HEK293 (cell line): ENCODE measurements around the gene FUT3.

ENCODE experiments used
- GLIS2 ChIP-seq: fragments of 450-650 bp; formaldehyde crosslinking; IDR thresholded peaks from 2 replicates; pipeline ENCODE4 v1.5.1; 2016; ENCODE audit warnings: missing biosample characterization, missing genetic modification characterization
- IKZF3 ChIP-seq: fragments of 450-650 bp; IDR thresholded peaks from 2 replicates; pipeline ENCODE4 v1.5.0; 2018; ENCODE audit warnings: missing biosample characterization, mild to moderate bottlenecking, missing genetic modification characterization, moderate library complexity
- MEIS1 ChIP-seq: sonication (generic); formaldehyde crosslinking; IDR thresholded peaks from 2 replicates; pipeline ENCODE4 v1.8.1; 2022; ENCODE audit warnings: missing genetic modification reagents, mild to moderate bottlenecking, borderline replicate concordance
- OSR2 ChIP-seq: fragments of 450-650 bp; formaldehyde crosslinking; IDR thresholded peaks from 2 replicates; pipeline ENCODE4 v1.5.1; 2016; ENCODE audit warnings: missing biosample characterization, missing genetic modification characterization
- SP7 ChIP-seq: fragments of 450-650 bp; formaldehyde crosslinking; IDR thresholded peaks from 2 replicates; pipeline ENCODE4 v1.5.1; 2016; ENCODE audit warnings: missing biosample characterization, missing genetic modification characterization
- ZBTB8A ChIP-seq: fragments of 450-650 bp; formaldehyde crosslinking; IDR thresholded peaks from 2 replicates; pipeline ENCODE4 v1.5.1; 2016; ENCODE audit warnings: missing biosample characterization, missing genetic modification characterization
- ZFHX2 ChIP-seq: fragments of 450-650 bp; formaldehyde crosslinking; conservative IDR thresholded peaks from 2 replicates; pipeline ENCODE4 v1.5.1; 2016; ENCODE audit warnings: missing biosample characterization, missing genetic modification characterization
- ZIC2 ChIP-seq: fragments of 450-650 bp; formaldehyde crosslinking; IDR thresholded peaks from 2 replicates; pipeline ENCODE4 v1.5.1; 2016; ENCODE audit warnings: missing biosample characterization, missing genetic modification characterization
- ZNF19 ChIP-seq: fragments of 450-650 bp; formaldehyde crosslinking; IDR thresholded peaks from 2 replicates; pipeline ENCODE4; 2016; ENCODE audit warnings: missing biosample characterization, missing genetic modification characterization, low read depth
- ZNF223 ChIP-seq: fragments of 450-650 bp; formaldehyde crosslinking; IDR thresholded peaks from 2 replicates; pipeline ENCODE4 v1.5.1; 2016; ENCODE audit warnings: missing biosample characterization, missing genetic modification characterization
- ZNF335 ChIP-seq: fragments of 450-650 bp; formaldehyde crosslinking; conservative IDR thresholded peaks from 2 replicates; pipeline ENCODE4 v1.5.1; 2016; ENCODE audit warnings: missing biosample characterization, missing genetic modification characterization
- ZNF341 ChIP-seq: fragments of 450-650 bp; formaldehyde crosslinking; IDR thresholded peaks from 2 replicates; pipeline ENCODE4; 2016; ENCODE audit warnings: low read depth, missing biosample characterization, missing genetic modification characterization
- ZNF366 ChIP-seq: fragments of 450-650 bp; formaldehyde crosslinking; conservative IDR thresholded peaks from 2 replicates; pipeline ENCODE4 v1.5.1; 2016; ENCODE audit warnings: missing biosample characterization, missing genetic modification characterization
- ZNF394 ChIP-seq: fragments of 450-650 bp; formaldehyde crosslinking; IDR thresholded peaks from 2 replicates; pipeline ENCODE4 v1.5.1; 2016; ENCODE audit warnings: missing biosample characterization, missing genetic modification characterization, mild to moderate bottlenecking, moderate library complexity, borderline replicate concordance
- ZNF521 ChIP-seq: fragments of 450-650 bp; formaldehyde crosslinking; IDR thresholded peaks from 2 replicates; pipeline ENCODE4 v1.5.1; 2017; ENCODE audit warnings: missing biosample characterization, mild to moderate bottlenecking, missing genetic modification characterization
- ZNF544 ChIP-seq: fragments of 450-650 bp; formaldehyde crosslinking; IDR thresholded peaks from 2 replicates; pipeline ENCODE4 v1.5.0; 2017; ENCODE audit warnings: missing biosample characterization, missing genetic modification characterization
- ZNF596 ChIP-seq: fragments of 450-650 bp; IDR thresholded peaks from 2 replicates; pipeline ENCODE4 v1.5.0; 2018; ENCODE audit warnings: missing biosample characterization, mild to moderate bottlenecking, missing genetic modification characterization, moderate library complexity
- ZNF623 ChIP-seq: fragments of 450-650 bp; formaldehyde crosslinking; IDR thresholded peaks from 2 replicates; pipeline ENCODE4 v1.5.1; 2016; ENCODE audit warnings: missing biosample characterization, missing genetic modification characterization
- ZNF701 ChIP-seq: fragments of 450-650 bp; formaldehyde crosslinking; IDR thresholded peaks from 2 replicates; pipeline ENCODE4 v1.5.1; 2016; ENCODE audit warnings: missing biosample characterization, missing genetic modification characterization
- ZNF768 ChIP-seq: fragments of 450-650 bp; formaldehyde crosslinking; IDR thresholded peaks from 2 replicates; pipeline ENCODE4 v1.5.1; 2018; ENCODE audit warnings: missing biosample characterization, mild to moderate bottlenecking, missing genetic modification characterization
- ZNF777 ChIP-seq: fragments of 450-650 bp; formaldehyde crosslinking; IDR thresholded peaks from 2 replicates; pipeline ENCODE4 v1.5.1; 2017; ENCODE audit warnings: missing biosample characterization, missing genetic modification characterization, borderline replicate concordance
- ZNF791 ChIP-seq: fragments of 450-650 bp; formaldehyde crosslinking; IDR thresholded peaks from 2 replicates; pipeline ENCODE4 v1.5.1; 2016; ENCODE audit warnings: missing biosample characterization, missing genetic modification characterization
- TF ChIP-seq, protein P1 (sequence below): fragments of 450-650 bp; formaldehyde crosslinking; IDR thresholded peaks from 2 replicates; pipeline ENCODE4 v1.5.1; 2016; ENCODE audit warnings: missing biosample characterization, missing genetic modification characterization
- TF ChIP-seq, protein P2 (sequence below): fragments of 450-650 bp; formaldehyde crosslinking; IDR thresholded peaks from 2 replicates; pipeline ENCODE4 v1.5.1; 2016; ENCODE audit warnings: missing biosample characterization, missing genetic modification characterization
- TF ChIP-seq, protein P3 (sequence below): fragments of 450-650 bp; formaldehyde crosslinking; IDR thresholded peaks from 2 replicates; pipeline ENCODE4 v1.5.1; 2016; ENCODE audit warnings: missing biosample characterization, missing genetic modification characterization, borderline replicate concordance
- TF ChIP-seq, protein P4 (sequence below): fragments of 450-650 bp; formaldehyde crosslinking; IDR thresholded peaks from 2 replicates; pipeline ENCODE4 v1.5.1; 2016; ENCODE audit warnings: missing biosample characterization, missing genetic modification characterization
- TF ChIP-seq, protein P5 (sequence below): fragments of 450-650 bp; formaldehyde crosslinking; IDR thresholded peaks from 2 replicates; pipeline ENCODE4 v1.5.1; 2017; ENCODE audit warnings: missing biosample characterization, missing genetic modification characterization
- TF ChIP-seq, protein P6 (sequence below): fragments of 450-650 bp; IDR thresholded peaks from 2 replicates; pipeline ENCODE4 v1.5.1; 2018; ENCODE audit warnings: missing biosample characterization, mild to moderate bottlenecking, missing genetic modification characterization

The FUT3 gene

DNA sequence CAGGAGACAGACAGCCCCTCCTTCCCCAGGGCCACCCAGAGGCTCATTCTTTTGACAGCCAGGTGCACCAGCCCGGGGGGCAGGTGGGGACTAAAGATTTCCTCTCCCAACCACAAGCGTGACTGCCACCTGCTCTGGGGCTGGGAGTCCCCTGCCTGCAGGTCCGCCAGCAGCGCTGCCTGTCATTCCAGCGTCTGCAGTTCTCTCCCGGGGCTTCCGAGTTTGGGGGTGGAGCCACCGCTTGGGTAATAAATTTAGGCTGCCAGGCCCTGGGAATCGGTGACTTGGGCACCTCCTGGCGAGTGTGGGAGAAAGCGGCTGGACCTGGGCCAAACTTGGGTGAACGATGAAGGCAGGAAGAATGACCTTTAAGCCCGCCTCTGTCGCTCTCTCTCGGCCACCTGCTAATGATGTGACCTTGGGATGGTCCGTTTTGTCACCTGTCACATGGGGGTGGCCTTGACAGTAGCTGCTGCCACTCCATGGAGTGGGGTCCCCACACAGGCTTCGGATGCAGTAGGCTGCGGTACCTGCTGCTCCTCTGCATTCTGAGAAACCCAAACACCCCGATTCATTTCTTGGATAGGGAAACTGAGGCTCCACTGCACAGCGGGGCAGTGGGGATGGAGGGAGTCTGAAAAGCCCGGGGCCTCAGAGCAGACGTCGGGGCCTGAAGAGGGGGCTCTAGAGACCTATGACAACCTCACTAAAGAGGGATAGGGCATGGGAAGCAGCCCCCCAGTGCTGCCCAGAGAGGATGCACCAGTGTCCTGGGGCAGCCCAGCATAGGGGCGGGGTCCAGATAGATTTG, 24.5 kb downstream of the FUT3 start (continued):
- no peak for TF ChIP-seq ZNF777 (tag by site-specific recombination)
- TF ChIP-seq, protein P1, sequence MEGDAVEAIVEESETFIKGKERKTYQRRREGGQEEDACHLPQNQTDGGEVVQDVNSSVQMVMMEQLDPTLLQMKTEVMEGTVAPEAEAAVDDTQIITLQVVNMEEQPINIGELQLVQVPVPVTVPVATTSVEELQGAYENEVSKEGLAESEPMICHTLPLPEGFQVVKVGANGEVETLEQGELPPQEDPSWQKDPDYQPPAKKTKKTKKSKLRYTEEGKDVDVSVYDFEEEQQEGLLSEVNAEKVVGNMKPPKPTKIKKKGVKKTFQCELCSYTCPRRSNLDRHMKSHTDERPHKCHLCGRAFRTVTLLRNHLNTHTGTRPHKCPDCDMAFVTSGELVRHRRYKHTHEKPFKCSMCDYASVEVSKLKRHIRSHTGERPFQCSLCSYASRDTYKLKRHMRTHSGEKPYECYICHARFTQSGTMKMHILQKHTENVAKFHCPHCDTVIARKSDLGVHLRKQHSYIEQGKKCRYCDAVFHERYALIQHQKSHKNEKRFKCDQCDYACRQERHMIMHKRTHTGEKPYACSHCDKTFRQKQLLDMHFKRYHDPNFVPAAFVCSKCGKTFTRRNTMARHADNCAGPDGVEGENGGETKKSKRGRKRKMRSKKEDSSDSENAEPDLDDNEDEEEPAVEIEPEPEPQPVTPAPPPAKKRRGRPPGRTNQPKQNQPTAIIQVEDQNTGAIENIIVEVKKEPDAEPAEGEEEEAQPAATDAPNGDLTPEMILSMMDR (tag by site-specific recombination) = peak; percentile 80
- TF ChIP-seq ZNF623 = peak; percentile 28; the same call in 1 of the 2 replicates
- TF ChIP-seq, protein P2, sequence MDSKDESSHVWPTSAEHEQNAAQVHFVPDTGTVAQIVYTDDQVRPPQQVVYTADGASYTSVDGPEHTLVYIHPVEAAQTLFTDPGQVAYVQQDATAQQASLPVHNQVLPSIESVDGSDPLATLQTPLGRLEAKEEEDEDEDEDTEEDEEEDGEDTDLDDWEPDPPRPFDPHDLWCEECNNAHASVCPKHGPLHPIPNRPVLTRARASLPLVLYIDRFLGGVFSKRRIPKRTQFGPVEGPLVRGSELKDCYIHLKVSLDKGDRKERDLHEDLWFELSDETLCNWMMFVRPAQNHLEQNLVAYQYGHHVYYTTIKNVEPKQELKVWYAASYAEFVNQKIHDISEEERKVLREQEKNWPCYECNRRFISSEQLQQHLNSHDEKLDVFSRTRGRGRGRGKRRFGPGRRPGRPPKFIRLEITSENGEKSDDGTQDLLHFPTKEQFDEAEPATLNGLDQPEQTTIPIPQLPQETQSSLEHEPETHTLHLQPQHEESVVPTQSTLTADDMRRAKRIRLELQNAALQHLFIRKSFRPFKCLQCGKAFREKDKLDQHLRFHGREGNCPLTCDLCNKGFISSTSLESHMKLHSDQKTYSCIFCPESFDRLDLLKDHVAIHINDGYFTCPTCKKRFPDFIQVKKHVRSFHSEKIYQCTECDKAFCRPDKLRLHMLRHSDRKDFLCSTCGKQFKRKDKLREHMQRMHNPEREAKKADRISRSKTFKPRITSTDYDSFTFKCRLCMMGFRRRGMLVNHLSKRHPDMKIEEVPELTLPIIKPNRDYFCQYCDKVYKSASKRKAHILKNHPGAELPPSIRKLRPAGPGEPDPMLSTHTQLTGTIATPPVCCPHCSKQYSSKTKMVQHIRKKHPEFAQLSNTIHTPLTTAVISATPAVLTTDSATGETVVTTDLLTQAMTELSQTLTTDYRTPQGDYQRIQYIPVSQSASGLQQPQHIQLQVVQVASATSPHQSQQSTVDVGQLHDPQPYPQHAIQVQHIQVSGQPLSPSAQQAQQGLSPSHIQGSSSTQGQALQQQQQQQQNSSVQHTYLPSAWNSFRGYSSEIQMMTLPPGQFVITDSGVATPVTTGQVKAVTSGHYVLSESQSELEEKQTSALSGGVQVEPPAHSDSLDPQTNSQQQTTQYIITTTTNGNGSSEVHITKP (tag by site-specific recombination) = peak; percentile 66
- TF ChIP-seq, protein P3, sequence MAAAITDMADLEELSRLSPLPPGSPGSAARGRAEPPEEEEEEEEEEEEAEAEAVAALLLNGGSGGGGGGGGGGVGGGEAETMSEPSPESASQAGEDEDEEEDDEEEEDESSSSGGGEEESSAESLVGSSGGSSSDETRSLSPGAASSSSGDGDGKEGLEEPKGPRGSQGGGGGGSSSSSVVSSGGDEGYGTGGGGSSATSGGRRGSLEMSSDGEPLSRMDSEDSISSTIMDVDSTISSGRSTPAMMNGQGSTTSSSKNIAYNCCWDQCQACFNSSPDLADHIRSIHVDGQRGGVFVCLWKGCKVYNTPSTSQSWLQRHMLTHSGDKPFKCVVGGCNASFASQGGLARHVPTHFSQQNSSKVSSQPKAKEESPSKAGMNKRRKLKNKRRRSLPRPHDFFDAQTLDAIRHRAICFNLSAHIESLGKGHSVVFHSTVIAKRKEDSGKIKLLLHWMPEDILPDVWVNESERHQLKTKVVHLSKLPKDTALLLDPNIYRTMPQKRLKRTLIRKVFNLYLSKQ = no peak
- TF ChIP-seq ZNF701 (tag by site-specific recombination) = no peak
- TF ChIP-seq MEIS1 (CRISPR knock-in tag) = peak; percentile 88; the same call in 1 of the 2 replicates
- TF ChIP-seq ZNF768 (tag by site-specific recombination) = no peak
- TF ChIP-seq ZNF544 (tag by site-specific recombination) = no peak
- peak; percentile 31; the same call in 1 of the 2 replicates for TF ChIP-seq ZBTB8A
- TF ChIP-seq, protein P4, sequence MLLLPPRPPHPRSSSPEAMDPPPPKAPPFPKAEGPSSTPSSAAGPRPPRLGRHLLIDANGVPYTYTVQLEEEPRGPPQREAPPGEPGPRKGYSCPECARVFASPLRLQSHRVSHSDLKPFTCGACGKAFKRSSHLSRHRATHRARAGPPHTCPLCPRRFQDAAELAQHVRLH (tag by site-specific recombination) = no peak
- 0 out of 2 replicates have a peak, but pooled peaks have one; percentile 22 for TF ChIP-seq ZFHX2
- peak; percentile 70 for TF ChIP-seq GLIS2 (tag by site-specific recombination)
- peak; percentile 70 for TF ChIP-seq ZNF335 (tag by site-specific recombination)
- TF ChIP-seq ZNF394 (tag by site-specific recombination) = no peak
- no peak for TF ChIP-seq ZNF223 (tag by site-specific recombination)
- TF ChIP-seq, protein P5, sequence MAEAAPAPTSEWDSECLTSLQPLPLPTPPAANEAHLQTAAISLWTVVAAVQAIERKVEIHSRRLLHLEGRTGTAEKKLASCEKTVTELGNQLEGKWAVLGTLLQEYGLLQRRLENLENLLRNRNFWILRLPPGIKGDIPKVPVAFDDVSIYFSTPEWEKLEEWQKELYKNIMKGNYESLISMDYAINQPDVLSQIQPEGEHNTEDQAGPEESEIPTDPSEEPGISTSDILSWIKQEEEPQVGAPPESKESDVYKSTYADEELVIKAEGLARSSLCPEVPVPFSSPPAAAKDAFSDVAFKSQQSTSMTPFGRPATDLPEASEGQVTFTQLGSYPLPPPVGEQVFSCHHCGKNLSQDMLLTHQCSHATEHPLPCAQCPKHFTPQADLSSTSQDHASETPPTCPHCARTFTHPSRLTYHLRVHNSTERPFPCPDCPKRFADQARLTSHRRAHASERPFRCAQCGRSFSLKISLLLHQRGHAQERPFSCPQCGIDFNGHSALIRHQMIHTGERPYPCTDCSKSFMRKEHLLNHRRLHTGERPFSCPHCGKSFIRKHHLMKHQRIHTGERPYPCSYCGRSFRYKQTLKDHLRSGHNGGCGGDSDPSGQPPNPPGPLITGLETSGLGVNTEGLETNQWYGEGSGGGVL (tag by site-specific recombination) = 0 out of 2 replicates have a peak, but pooled peaks have one; percentile 1
- TF ChIP-seq ZNF791 (tag by site-specific recombination) = no peak
- TF ChIP-seq ZNF521 = no peak
- TF ChIP-seq ZIC2 (tag by site-specific recombination) = peak; percentile 89
- TF ChIP-seq ZNF19 (tag by site-specific recombination) = no peak
- TF ChIP-seq ZNF366 (tag by site-specific recombination) = 0 out of 2 replicates have a peak, but pooled peaks have one; percentile 15
- TF ChIP-seq OSR2 = peak; percentile 73; the same call in 1 of the 2 replicates
- TF ChIP-seq, protein P6, sequence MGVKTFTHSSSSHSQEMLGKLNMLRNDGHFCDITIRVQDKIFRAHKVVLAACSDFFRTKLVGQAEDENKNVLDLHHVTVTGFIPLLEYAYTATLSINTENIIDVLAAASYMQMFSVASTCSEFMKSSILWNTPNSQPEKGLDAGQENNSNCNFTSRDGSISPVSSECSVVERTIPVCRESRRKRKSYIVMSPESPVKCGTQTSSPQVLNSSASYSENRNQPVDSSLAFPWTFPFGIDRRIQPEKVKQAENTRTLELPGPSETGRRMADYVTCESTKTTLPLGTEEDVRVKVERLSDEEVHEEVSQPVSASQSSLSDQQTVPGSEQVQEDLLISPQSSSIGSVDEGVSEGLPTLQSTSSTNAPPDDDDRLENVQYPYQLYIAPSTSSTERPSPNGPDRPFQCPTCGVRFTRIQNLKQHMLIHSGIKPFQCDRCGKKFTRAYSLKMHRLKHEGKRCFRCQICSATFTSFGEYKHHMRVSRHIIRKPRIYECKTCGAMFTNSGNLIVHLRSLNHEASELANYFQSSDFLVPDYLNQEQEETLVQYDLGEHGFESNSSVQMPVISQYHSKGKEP = peak; percentile 54; the same call in 1 of the 2 replicates
- peak; percentile 66; the same call in 1 of the 2 replicates for TF ChIP-seq IKZF3 (tag by site-specific recombination)
- TF ChIP-seq ZNF341 (tag by site-specific recombination) = 0 out of 2 replicates have a peak, but pooled peaks have one; percentile 21
- no peak for TF ChIP-seq ZNF596 (tag by site-specific recombination)
- peak; percentile 66 for TF ChIP-seq SP7 (tag by site-specific recombination)
